ENCODE data around the gene COL24A1.
"Not testable (repeated sequence)": the region's sequence is repeated elsewhere in the genome, so short reads cannot be mapped to it uniquely, and the experiment has no call there.

COL24A1 gene

DNA sequence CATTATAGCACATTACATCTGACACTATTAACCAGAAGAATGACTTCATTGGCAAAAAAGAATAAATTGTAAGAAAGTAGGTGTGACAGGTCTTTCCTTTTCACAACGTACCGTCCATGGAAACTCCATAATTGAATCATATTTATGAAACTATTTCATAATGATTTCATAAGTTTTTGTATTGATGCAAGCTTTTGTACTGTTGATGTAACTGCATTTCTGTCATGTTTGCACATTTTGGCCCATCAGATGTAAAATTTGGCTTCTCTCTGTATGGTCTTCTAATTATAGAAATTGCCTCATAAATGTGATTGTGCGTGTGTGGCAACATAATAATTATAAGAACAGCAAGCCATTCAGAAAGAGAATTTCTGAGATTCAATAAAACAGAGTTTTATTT lies 267.7 kb downstream of the COL24A1 start:
- no peak for DNase-seq (ENCODE audit: low spot score)

DNA sequence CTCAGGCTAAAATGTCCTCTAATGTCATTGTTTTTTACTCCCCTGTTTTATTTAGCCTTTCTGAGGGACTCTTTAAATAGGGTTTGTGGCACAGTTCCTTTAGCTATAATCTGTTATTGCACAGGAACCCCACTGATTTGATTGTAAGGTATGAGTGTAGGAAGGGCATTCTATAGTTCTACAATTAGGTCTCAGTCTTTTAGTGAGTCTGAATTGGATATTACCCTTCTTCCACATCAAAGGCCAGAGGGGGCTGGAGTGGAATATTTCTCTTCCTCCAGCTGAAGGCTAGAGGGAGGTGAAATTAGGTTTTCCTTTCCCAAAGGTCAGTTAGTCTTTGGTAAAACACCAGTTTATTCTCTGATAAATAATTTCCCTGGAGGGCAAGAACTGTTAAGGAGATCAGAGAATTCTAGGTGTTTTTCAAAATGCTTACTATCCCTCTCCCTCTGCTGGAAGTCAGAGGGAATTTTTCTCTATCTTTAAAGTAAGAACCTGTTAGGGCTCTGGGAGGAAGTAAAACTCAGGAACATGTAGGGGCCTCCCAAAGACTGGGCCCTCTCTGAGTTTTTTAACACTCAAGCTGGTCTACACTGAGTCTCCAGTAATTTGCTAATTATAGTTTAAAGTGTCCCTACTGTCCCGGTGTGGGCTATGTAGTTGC lies 272.1 kb downstream of the COL24A1 start:
- no peak for DNase-seq (ENCODE audit: low spot score)

DNA sequence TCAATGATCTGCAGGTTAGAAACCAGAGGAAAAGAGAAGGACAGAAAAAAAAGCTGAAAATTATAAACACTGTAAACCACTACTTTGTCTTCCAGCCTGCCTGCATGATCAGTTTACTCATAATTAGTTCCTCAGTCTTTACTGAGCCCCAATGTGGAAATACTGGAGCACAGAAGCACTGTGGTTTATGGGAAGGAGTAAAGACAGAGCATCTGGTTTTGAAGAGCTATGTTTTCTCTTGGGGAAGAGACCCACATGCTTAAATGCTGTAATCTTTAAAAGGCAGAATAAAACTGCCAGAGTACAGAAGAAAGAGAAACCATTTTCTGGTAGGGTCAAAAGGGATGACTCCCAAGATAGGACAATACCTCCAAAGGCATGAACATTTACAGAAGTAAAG lies 289.4 kb downstream of the COL24A1 start:
- DNase-seq (ENCODE audit: low spot score), result no peak

DNA sequence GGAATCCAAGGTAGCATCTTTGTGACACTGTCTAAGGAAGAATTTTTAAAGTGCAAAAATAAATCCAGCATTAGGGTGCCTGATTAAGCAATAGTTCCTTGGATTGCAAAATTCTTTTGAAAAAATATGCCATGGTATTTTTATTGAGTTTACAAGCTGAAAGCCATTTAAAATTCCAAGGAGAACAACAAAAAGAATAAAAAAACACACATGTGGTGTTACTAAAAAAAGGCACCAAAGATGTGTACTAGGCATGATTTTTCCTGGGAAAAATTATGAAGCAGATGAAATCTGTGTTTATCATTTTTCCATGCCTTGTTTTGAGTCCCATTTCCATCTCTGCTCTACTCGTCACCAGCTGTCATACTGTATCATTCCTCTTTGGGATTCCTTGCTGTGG lies 291.4 kb downstream of the COL24A1 start:
- no peak for DNase-seq (ENCODE audit: low spot score)

DNA sequence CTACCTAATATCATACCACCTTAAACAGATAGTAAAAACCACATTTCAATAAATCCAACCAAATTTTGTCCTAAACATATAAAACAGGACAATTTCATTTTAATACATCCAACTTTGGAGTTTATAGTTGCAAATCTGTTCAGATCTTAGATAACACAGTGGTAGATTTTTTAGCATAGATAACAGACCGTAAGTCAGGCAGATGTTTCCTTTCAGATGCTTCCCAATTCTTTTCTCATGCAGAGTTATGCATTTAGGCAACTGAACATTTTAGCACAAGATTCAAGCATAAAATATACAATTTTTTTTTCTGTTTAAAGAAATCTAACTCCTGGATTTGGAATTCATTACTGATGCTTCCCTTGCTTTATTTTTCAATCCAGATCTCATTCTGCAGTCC lies 291.8 kb downstream of the COL24A1 start:
- no peak for DNase-seq (ENCODE audit: low spot score)

DNA sequence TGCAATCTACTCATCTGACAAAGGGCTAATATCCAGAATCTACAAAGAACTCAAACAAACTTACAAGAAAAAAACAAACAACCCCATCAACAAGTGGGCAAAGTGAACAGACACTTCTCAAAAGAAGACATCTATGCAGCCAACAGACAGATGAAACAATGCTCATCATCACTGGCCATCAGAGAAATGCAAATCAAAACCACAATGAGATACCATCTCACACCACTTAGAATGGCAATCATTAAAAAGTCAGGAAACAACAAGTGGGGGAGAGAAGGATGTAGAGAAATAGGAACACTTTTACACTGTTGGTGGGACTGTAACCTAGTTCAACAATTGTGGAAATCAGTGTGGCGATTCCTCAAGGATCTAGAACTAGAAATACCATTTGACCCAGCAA lies 292.9 kb downstream of the COL24A1 start:
- not testable (repeated sequence) for DNase-seq (ENCODE audit: low spot score)

DNA sequence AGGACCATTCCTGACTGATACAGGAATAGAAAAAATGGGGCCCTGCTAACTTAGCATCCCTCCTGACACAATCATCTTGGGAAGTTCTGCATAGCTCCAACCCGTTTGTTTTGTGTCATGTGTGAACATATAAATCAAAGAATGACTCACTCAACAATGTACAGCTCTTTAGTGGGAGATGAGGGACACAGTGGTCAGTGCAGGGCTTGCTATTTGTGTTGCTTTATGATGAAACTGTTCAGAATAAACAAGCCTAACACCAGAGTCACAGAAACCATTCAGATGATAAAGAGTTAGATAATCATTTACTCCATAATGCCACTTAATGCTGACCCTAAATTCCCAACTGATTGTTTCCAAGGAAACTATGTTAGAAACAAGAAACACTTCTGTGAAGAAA lies 294.1 kb downstream of the COL24A1 start:
- DNase-seq (ENCODE audit: low spot score), result no peak

DNA sequence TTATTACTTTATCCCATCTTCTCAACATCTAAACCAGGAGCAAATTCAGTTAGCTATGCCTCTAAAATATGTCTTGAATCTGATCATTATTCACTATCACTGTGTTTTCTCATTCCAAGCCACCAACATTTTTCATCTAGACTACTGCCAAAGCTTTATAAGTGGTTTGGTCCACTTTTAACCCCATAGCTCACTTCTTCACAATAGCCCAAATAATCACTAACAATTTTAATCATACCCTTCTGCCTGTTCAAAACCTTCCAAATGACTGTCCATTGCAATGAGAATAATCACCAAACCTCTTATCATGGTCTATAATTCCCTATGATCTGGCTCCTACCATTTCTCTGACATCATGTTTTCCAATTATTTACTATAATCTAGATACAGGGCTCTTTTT lies 298.6 kb downstream of the COL24A1 start:
- no peak for DNase-seq (ENCODE audit: low spot score)

DNA sequence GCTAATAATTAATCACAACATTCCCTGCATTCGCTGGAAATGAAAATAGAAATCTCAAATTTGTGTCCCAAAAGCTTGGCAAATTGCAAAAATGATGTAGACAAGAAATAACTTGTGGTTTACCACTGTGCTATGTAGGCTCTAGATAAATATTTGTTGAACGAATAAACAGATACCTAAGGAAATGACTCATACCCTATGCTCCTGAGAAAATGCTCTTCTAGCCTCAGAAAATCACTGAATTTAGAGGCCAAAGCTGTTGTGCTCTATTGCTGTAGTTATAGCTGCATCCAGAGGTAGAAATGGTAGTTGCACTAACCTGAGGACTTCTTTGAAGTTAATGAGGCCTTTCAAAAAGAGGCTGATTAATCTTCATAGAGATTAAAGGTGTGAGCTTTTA lies 306.3 kb downstream of the COL24A1 start:
- no peak for DNase-seq (ENCODE audit: low spot score)

DNA sequence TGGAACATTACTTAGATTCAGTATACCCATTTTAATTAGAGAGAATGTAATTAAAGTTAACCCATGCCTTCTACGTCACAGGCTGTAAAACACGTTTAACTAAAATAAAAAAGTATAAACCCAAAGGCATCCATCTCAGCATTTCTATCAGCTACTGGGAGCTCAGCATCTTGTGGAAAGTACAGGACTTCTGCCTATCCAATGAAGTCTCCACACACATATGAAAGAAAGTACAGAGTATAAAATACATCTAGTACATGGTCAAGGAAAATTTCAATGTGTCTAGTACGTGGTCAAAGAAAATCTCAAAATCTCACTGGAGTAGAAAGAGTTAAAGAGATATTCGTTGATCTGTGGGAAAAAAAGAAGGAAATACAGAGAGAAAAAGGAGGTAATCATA lies 306.9 kb downstream of the COL24A1 start:
- DNase-seq (ENCODE audit: low spot score), result no peak

DNA sequence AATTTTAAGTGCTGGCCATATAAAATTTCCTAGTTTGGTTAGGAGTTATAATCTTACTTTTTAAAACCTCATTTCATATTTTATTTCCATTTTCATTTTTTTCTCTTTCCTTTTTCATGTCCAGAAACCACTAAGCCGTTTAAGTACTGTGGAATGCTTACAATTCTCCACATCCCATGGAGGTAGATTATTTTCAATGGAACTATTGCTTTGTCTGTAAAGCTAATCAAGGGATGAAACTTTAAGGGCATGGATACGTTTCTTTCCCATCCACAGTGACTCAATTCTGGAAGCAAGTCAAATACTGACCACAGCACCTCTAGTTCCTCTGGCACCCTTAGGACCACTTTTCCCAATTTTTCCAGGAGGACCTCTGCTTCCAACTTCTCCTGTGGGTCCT lies 309.2 kb downstream of the COL24A1 start:
- DNase-seq (ENCODE audit: low spot score), result no peak

DNA sequence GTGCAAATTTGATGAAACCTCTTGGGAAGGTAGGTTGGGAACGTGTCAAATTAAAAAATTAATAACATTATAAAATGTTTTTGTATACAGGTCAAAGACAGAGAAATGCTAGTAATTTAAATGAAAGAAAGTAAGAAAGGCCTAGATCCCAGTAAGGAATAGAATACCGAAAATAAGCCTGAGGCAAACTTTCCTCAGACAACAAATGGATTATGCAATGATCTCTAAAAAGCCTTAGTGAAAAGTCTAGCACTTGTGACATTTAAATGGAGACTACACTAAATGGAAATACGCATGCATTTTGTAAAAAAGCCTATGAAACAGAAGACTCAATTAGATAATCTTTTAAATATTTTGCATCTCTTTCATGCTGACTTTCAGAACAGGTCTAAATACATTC lies 309.9 kb downstream of the COL24A1 start:
- no peak for DNase-seq (ENCODE audit: low spot score)

DNA sequence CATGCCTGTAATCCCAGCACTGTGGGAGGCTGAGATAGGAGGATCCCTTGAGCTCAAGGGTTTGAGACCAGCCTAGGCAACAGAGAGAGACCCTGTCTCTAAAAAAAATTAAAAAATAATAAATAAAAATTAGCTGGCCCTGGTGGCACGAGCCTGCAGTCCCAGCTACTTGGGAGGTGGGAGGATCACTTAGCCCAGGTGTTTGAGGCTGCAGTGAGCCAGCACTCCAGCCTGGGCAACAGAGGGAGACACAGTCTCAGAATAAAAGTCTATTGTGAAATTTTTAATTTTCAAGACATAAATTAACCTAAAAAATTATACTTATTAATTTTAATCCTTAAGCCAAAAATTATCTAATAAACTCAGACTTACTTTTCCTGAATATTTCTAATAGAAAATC lies 317.1 kb downstream of the COL24A1 start:
- no peak for DNase-seq (ENCODE audit: low spot score)

DNA sequence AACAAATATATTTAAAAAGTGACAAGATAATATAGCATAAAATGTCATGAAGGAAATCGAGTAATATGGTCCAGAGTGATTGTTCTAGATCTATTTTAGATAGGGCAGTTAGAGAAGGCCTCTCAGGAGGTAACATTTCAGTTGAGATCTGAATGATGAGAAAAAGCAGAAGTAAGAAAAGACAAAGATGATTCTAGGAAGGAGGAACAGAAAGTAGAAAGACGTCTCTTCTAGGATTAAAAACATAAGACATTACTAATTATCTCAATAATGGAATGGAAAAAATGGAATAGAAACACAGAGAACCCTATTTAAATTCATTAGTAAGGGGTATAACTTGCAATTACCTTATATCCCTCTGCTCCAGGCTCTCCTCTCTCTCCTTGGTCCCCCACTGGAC lies 318.3 kb downstream of the COL24A1 start:
- no peak for DNase-seq (ENCODE audit: low spot score)

DNA sequence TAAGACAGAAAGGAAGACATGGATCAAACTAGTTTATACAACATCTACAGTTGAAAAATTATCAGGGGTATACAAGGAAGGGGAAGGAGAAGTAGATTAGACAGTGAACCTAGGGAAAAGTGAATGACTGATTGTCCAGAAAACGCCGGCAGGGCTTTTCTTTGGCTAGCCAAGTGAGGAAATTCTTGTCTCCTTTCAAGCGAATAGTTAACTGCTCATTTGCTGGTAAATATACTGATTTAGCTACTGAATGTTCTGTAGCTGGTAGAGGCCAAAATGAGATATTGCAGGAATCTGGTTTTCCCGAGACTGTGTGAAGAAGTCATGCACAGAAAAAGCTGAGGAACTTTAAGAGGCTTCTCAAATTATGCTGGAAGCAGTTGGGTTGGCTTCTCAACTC lies 319.8 kb downstream of the COL24A1 start:
- DNase-seq (ENCODE audit: low spot score), result no peak

DNA sequence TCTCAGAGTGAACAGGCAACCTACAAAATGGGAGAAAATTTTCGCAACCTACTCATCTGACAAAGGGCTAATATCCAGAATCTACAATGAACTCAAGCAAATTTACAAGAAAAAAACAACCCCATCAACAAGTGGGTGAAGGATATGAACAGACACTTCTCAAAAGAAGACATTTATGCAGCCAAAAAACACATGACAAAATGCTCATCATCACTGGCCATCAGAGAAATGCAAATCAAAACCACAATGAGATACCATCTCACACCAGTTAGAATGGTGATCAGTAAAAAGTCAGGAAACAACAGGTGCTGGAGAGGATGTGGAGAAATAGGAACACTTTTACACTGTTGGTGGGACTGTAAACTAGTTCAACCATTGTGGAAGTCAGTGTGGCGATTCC lies 323.4 kb downstream of the COL24A1 start:
- DNase-seq (ENCODE audit: low spot score), result not testable (repeated sequence)

DNA sequence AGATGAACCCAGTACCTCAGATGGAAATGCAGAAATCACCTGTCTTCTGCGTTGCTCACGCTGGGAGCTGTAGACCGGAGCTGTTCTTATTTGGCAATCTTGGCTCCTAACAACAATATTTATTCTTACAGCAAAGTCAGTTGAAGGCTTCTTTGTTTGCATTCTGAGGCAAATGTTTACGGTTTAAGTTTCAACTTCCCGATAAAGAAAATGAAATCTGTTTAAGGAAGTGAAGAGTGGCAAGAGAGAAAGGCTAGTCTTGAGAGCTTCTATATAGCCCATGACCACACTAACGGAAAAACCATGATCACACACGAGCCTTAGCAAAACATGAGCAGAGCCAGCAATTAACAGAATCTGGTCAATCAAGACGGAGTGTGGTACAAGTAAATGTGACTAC lies 325.7 kb downstream of the COL24A1 start:
- no peak for DNase-seq (ENCODE audit: low spot score)

DNA sequence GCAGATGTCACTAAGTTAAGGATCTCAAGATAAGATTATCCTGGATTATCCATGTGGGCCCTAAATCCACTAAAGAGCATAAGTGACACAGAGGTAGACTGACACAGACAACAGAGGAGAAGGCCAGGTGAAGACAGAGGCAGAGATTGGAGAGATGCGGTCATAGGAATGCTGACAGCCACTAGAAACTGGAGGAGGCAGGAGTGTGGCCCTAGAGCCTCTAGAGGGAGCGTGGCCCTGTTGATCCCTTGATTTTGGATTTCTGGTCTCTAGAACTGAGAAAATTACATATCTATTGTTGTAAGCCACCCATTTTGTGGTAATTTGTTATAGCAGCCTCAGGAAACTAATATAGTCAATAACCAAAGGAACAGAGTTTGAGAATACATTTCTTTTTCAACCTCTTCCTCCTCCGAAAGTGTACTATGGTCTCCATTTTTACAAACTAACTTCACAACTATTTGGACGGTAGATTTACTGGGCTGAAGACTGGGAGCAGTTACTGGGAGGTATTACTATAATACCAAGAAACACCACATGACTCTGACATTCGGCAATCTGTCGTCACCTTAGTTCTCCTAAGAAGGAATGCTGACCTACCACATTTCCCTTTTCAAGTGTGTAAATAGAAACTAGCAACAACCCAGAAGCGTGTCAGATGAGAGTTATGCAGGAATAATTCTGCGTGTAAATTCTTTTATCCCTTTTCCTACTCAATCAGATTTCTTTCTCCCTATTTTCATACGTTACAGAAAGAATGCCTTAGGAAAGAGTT lies 332.3 kb downstream of the COL24A1 start:
- no peak for DNase-seq (ENCODE audit: low spot score)

DNA sequence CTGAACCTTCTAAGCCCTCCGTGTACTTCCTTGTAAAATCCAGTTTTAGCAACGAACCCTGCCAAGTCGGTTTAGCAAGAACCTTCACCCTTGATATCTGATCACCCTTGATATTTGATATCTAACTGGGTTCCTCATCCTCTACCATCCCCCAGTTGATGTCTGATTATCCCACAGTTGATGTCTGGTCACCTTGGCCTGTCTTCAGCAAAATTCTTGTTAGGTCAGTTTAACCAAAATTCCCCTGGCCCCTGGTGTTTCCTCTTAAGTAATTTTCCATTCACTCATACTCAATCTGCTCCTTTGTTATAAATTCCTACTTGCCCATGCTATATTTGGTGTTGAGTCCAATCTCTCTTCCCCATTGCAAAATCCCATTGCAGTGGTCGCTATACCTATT lies 333.9 kb downstream of the COL24A1 start:
- DNase-seq (ENCODE audit: low spot score), result no peak

DNA sequence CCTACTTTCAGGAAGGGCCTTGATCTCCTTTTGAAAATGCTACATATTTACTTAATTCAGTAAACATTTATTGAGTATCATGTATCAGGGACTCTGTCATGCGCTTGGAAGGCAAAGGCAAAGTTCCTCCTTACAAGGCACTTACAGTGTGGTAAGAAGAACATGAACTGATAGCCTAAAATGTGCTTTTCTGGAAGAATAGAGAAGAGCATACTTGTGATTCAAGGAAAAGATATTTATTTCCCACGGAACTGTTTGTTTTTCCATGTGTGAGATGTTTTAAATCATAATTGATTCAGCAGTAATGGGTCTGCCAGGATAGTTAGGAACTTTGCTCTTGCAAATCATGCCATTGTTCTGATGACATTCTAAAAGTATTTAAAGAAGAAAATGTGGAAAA lies 338.2 kb downstream of the COL24A1 start:
- no peak for DNase-seq (ENCODE audit: low spot score)

DNA sequence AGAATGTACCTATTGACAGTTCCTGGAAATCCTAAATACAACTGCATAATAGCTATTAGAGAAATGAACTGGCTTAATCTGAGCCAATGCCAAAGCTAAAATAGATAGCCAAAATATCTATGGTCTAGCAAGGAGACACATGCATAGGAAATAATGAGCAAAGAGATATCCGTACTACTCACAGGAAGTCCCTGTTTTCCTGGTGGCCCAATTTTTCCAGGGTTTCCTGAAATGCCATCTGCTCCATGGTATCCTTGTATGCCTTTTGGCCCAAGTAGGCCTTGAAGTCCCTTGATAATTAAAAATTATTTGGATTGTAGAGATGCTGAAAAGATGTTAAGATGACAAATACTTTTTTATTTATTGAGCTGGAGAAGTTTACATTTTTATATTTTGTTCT lies 340.0 kb downstream of the COL24A1 start:
- DNase-seq (ENCODE audit: low spot score), result no peak

DNA sequence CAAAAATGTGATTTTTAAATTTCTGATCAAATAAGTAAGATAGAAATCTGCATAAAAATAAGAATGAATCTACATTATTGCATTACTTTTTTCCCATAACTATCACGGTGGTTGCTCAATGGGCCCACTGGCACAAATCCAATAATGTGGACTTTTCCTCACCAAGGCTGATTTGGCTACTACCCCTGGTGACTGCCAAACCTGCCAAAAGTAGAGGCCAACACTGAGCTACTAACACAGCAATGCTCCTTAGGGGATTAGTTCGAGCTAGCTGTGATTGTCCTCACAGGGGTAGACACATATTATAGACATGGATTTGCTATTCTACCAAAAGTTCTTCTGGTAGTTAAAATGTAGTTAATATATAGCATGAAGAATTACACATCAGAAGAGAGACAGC lies 340.7 kb downstream of the COL24A1 start:
- no peak for DNase-seq (ENCODE audit: low spot score)

DNA sequence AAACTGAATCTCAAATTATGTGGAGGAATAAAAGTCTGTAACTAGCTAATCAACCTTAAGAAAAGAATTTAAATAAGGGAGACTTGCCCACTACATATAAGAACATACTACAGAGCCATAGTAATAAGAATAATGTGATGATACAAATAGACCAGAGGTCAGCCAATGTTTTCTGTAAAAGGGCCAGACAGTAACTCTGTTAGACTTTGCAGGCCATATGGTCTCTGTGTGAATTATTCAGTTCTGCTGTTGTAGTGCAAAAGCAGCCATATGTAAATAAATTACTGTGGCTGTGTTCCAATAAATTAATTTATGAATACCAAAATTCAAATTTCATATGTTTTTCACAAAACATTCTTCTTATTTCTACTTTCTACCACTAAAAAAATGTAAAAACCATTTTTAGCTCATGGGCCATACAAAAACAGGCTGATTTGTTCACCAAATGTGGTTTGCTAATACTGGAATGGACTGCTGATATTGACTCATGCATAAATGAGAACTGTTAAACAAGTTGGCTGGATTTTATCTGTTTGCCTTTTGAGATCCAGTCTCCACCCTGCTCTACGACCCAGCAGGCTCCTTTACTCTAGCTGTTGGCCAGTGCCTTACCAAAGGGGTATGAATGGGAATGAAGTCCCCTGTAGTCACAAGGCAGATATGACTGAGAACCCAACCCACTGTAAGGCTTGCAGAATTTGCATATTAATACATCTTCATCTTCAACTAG lies 350.2 kb downstream of the COL24A1 start:
- DNase-seq (ENCODE audit: low spot score), result peak; percentile 5

Data from pons (tissue), 1 donor.